NCI-H1105 treated with DMSO at 0.1 percent for 48 hours (cell line): ENCODE data around the gene EXOC1L.

ENCODE experiments used
- DNase-seq: peaks from one replicate; lab custom pipeline; 2025; lab: John Stamatoyannopoulos, UW

EXOC1L gene

DNA sequence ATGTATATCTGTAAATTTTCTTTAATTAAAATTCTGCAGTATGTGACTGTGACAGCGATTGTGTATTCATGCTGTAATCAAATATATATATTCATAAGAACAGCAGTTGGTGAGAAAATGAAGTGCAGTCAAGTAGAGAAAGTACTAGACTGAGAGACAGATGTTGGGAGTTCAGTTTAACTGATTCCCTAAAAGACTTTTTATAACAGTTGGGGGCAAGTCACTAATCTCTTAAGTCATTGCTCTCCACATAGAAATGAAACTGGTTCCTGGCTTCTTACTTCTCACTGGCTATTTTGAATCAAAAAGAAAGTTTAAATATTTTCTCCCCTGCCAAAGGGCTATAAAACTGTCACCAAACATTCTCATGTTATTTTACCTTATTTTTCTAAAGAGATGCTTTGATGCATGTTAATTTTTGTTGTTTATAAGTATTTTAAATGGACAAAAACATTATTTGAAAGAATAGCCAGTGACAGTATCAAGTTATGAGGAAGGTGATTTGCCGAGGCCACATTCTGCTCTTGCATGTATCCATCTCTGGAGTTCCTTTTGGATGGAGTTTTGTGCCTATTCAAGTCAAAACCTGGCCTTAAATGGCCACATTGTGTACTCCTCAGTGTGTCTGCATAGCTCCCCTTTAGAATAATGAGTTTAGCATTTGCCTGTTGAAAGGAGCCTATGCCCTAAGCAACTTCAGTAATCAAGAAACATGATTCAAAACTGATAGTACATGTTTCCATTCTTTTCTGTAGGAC lies 64.7 kb downstream of the EXOC1L start:
- no peak for DNase-seq

DNA sequence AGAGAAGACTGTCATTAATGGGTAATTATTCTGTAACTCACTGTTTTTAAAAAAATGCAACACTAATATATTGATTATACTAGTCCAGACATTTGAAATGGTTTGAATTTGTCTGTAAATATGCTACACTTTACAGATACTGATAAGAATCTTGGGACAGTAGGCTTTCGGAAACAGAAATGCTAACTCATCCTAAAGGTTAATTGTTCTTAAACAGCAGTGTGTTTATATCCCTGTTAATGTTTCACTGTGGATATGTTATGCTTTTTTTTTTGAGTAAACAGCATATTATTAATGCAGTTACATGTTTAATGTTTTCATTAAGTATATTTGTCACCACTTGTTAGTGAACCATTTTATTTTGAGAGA lies 65.2 kb downstream of the EXOC1L start:
- DNase-seq: no peak
